Tibial artery (tissue), 4 donors: Measurements from ENCODE around the gene NEAT1.
"Not testable (repeated sequence)": the region's sequence is repeated elsewhere in the genome, so short reads cannot be mapped to it uniquely, and the experiment has no call there.

Source experiments
- DNase-seq, 2 donors: peaks; one replicate each; pipeline ENCODE4 v3.0.0-alpha.2; 2019
- H3K27ac ChIP-seq, 2 donors: fragments of 200-600 bp; sonication (generic) in 1 of 2; 1 replicate in 1 of 2; 2 replicates in 1 of 2; pipeline ENCODE4 v1.5.1; 2018 to 2019; ENCODE audit warnings: mild to moderate bottlenecking in 1 of 2
- H3K27me3 ChIP-seq, 2 donors: fragments of 200-600 bp; sonication (generic) in 1 of 2; one replicate each; pipeline versions ENCODE4 v1.5.1 to v1.6.0; 2016 to 2019
- H3K36me3 ChIP-seq, 3 donors: fragments of 200-600 bp; sonication (generic) in 2 of 3; one replicate each; pipeline ENCODE4 v1.5.1; 2016 to 2019; ENCODE audit warnings: mild to moderate bottlenecking in 2 of 3
- H3K4me1 ChIP-seq, 4 donors: fragments of 200-600 bp; sonication (generic) in 2 of 4; 1 replicate in 3 of 4; 2 replicates in 1 of 4; pipeline ENCODE4 v1.5.1; 2016 to 2019
- H3K4me3 ChIP-seq, 2 donors: fragments of 200-600 bp; sonication (generic) in 1 of 2; 1 replicate in 1 of 2; 2 replicates in 1 of 2; pipeline ENCODE4 v1.5.1; 2018 to 2019; ENCODE audit warnings: mild to moderate bottlenecking in 2 of 2
- H3K9me3 ChIP-seq, 3 donors: fragments of 200-600 bp; sonication (generic) in 1 of 3; one replicate each; pipeline ENCODE4 v1.5.1; 2016 to 2019
- intact Hi-C: fragments of 100-400 bp; cut with DNase I; formaldehyde crosslinking; loops from one replicate; pipeline ENCODE4 v1.15.0; 2023; ENCODE audit warnings: low total_unique reads
- TF ChIP-seq, protein P1 (sequence below), 2 experiments: fragments of 200-600 bp in 1 of 2; fragments of 450-650 bp in 1 of 2; IDR thresholded peaks; one replicate each; pipeline ENCODE4 v1.5.1; 2017 to 2019; ENCODE audit warnings: antibody characterized with exemption in 2 of 2, mild to moderate bottlenecking in 1 of 2, moderate library complexity in 1 of 2

NEAT1 gene

DNA sequence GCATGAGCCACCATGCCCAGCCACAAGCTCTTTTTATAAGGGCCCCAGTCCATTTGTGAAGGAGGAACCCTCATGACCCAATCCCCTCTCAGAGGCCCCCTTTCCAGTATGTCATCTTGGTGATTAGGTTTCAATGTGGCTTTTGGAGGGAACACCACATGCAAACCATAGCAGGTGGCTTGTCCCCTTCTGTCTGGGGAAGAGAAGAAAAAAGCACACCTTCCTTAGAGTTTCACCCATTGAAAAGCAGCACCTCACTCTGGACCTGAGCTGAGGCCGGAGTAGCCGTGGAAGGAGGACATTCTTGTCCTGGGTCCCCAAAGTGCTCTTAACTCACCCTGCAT lies 25.4 kb downstream of the NEAT1 start:
- DNase-seq: no peak
- peaks cover 26 to 40% (median 27%) of the 10 kb centered on the region in 3 donors for H3K36me3 ChIP-seq
- H3K9me3 ChIP-seq: no peaks in the 10 kb centered on the region
- no peaks in the 10 kb centered on the region for H3K27me3 ChIP-seq
- TF ChIP-seq, protein P1, sequence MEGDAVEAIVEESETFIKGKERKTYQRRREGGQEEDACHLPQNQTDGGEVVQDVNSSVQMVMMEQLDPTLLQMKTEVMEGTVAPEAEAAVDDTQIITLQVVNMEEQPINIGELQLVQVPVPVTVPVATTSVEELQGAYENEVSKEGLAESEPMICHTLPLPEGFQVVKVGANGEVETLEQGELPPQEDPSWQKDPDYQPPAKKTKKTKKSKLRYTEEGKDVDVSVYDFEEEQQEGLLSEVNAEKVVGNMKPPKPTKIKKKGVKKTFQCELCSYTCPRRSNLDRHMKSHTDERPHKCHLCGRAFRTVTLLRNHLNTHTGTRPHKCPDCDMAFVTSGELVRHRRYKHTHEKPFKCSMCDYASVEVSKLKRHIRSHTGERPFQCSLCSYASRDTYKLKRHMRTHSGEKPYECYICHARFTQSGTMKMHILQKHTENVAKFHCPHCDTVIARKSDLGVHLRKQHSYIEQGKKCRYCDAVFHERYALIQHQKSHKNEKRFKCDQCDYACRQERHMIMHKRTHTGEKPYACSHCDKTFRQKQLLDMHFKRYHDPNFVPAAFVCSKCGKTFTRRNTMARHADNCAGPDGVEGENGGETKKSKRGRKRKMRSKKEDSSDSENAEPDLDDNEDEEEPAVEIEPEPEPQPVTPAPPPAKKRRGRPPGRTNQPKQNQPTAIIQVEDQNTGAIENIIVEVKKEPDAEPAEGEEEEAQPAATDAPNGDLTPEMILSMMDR (IDR thresholded peaks at IDR 0.05): no peak
- H3K27ac ChIP-seq: peak overlapping the region; percentile 14 to 67
- peaks cover 0 to 48% (median 32%) of the 10 kb centered on the region in 4 donors for H3K4me1 ChIP-seq
- H3K4me3 ChIP-seq: no peak overlapping the region
- intact Hi-C loops: no loop called here

DNA sequence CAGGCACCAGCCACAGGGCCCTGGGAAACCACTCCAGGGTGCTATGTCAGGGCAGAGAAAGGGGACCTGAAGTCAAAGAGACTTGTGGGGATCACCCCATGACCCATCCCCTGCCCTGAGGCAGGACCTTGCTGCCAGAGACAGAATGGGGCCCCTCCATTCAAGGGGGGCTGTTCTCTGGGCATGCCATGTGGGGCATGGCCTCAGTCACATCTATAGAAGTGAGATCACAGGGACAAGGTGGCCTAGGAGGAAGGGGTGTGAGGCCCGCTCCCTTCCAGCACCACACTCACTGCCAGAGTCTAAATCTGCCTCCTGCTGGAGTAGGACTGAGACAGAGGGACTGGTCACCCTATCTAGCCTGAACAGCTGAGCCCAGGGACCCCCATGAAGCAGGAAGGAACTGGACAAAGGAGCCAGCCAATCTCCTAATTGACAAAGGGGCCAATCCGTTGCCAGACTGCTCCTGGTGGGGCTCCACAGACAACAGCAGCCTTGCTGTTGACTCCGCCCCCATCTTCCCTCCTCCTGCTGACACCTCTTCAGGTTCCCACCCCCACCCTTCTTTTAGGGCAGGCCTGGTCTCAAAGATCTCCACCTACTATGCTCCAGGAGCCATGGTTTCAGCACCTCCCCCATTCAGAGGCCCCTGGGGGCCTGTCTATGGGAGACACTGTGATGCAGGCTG lies 26.0 kb downstream of the NEAT1 start:
- intact Hi-C loops: no loop called here
- TF ChIP-seq, protein P1 (IDR thresholded peaks at IDR 0.05): no peak
- Histone ChIP-seq H3K4me3 (no peak overlapping the region), H3K27me3 (no peaks in the 10 kb centered on the region), H3K36me3 (peaks cover 21 to 35% (median 22%) of the 10 kb centered on the region in 3 donors), H3K9me3 (no peaks in the 10 kb centered on the region), H3K4me1 (peaks cover 0 to 46% (median 28%) of the 10 kb centered on the region in 4 donors), H3K27ac (peak overlapping the region; percentile 14 to 67)
- DNase-seq: peak in 1 of 2 donors; percentile 81

DNA sequence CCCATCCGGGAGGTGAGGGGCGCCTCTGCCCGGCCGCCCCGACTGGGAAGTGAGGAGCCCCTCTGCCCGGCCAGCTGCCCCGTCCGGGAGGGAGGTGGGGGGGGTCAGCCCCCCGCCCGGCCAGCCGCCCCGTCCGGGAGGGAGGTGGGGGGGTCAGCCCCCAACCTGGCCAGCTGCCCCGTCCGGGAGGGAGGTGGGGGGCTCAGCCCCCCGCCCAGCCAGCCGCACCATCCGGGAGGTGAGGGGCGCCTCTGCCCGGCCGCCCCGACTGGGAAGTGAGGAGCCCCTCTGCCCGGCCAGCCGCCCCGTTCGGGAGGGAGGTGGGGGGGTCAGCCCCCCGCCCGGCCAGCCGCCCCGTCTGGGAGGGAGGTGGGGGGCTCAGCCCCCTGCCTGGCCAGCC lies 28.7 kb downstream of the NEAT1 start:
- DNase-seq, H3K4me3 ChIP-seq, H3K27ac ChIP-seq, H3K27me3 ChIP-seq, H3K9me3 ChIP-seq, H3K36me3 ChIP-seq, intact Hi-C loops: not testable (repeated sequence)
- peaks cover 0 to 40% (median 17%) of the 10 kb centered on the region in 4 donors for H3K4me1 ChIP-seq

DNA sequence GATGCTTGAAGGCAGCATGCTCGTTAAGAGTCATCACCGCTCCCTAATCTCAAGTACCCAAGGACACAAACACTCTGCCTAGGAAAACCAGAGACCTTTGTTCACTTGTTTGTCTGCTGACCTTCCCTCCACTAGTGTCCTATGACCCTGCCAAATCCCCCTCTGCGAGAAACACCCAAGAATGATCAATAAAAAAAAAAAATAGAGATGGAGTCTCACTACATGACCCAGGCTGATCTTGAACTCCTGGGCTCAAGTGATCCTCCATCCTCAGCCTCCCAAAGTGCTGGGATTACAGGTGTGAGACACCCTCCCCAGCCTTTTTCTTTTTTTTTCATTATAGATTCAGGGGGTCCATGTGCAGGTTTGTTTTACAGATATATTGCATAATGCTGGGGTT lies 29.7 kb downstream of the NEAT1 start:
- H3K27me3 ChIP-seq, H3K36me3 ChIP-seq, H3K4me3 ChIP-seq, DNase-seq, intact Hi-C loops, H3K9me3 ChIP-seq: not testable (repeated sequence)
- H3K27ac ChIP-seq: peak overlapping the region; percentile 79 to 87
- H3K4me1 ChIP-seq: peaks cover 0 to 30% (median 15%) of the 10 kb centered on the region in 4 donors

DNA sequence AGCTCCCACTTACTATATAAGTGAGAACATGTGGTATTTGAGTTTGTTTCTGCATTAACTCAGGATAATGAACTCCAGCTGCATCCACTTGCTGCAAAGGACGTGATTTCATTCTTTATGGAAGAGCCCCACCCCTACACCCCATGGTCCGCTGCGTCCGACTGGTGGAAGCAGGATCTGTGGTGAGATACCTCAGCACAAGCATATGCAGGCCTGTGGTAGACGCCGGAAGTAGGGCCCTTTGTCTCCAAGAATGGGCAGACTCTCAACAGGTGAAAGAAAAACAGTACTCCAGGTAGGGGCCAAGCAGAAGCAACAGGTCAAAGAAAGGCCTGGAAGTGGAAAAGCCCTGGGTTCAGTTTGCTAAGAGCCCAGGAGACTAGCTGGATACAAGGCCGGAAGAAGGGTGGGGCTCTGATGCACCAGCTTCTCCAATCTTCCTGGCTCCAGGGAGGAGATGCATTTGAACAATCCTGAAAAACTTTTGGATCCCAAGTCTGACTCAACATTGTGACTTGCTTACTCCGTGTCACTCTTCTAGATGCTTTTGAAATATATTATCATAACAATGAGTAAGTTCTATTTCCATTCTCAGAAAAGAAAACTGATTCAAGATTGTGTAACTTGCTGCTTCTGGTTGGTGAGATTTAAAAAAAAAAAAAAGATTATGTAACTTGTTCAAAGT lies 30.4 kb downstream of the NEAT1 start:
- TF ChIP-seq, protein P1 (IDR thresholded peaks at IDR 0.05): no peak
- Histone ChIP-seq H3K4me3 (no peak overlapping the region), H3K27me3 (no peaks in the 10 kb centered on the region), H3K36me3 (no peaks in the 10 kb centered on the region), H3K4me1 (peaks cover 0 to 27% (median 15%) of the 10 kb centered on the region in 4 donors), H3K27ac (peak overlapping the region; percentile 79 to 87), H3K9me3 (no peaks in the 10 kb centered on the region)
- intact Hi-C loops: no loop called here
- peak; percentile 68 to 78 for DNase-seq

DNA sequence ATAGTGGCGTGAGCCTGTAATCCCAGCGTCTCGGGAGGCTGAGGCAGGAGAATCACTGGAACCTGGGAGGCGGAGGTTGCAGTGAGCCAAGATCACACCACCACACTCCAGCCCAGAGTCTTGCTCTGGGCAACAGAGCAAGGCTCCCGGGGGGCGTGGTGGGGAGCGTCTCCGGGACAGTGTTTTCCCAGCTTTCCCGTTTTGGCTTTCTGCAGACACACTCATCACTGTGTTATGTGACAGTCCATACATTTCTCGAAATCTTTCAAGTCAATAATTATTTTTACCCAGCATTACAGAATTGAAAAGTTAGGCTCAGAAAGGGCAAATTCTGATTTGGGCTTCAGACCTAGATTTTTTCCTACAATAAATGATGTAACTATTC lies 31.7 kb downstream of the NEAT1 start:
- Histone ChIP-seq H3K36me3 (no peaks in the 10 kb centered on the region), H3K27me3 (no peaks in the 10 kb centered on the region), H3K4me3 (peak overlapping the region; percentile 53 to 56), H3K4me1 (peaks cover 0 to 27% (median 15%) of the 10 kb centered on the region in 4 donors), H3K9me3 (no peaks in the 10 kb centered on the region), H3K27ac (peak overlapping the region; percentile 79 to 87)
- TF ChIP-seq, protein P1 (IDR thresholded peaks at IDR 0.05): no peak
- DNase-seq: peak in 1 of 2 donors; percentile 72
- intact Hi-C loops: no loop called here
